ENCODE data around the gene ALDH1A3.

Gene ALDH1A3

GRCh38 chr15:100902436-100903167 is 23.0 kb downstream of the ALDH1A3 start:
- DNase-seq, result peak; percentile 59

GRCh38 chr15:100903168-100903554 is 23.5 kb downstream of the ALDH1A3 start:
- DNase-seq, result no peak

GRCh38 chr15:100905850-100906249 is 26.2 kb downstream of the ALDH1A3 start:
- no peak for DNase-seq

- DNase-seq, result no peak
These were observed 28.8 kb downstream of the ALDH1A3 start for GRCh38 chr15:100908466-100908865.

GRCh38 chr15:100909565-100909964 is 29.9 kb downstream of the ALDH1A3 start:
- no peak for DNase-seq

- DNase-seq, result no peak
These were observed 30.6 kb downstream of the ALDH1A3 start for GRCh38 chr15:100909989-100910955.

- no peak for DNase-seq
These were observed 31.5 kb downstream of the ALDH1A3 start for GRCh38 chr15:100911086-100911485.

- no peak for DNase-seq
These were observed 34.3 kb downstream of the ALDH1A3 start for GRCh38 chr15:100913961-100914360.

GRCh38 chr15:100914876-100915275 is 35.2 kb downstream of the ALDH1A3 start:
- DNase-seq, result no peak

GRCh38 chr15:100918034-100918689 is 38.5 kb downstream of the ALDH1A3 start:
- peak; percentile 73 for DNase-seq

- DNase-seq, result peak; percentile 38
These were observed 39.3 kb downstream of the ALDH1A3 start, which contains the start of gene LRRK1 for GRCh38 chr15:100918690-100919480. Gene LRRK1 (plus strand): TSS chr15:100919357. CDS start chr15:100924633, 5,276 bp downstream.

GRCh38 chr15:100919481-100920405 is 40.1 kb downstream of the ALDH1A3 start:
- no peak for DNase-seq

- peak; percentile 12 for DNase-seq
These were observed 41.0 kb downstream of the ALDH1A3 start for GRCh38 chr15:100920516-100921135.

GRCh38 chr15:100922192-100923040 is 42.8 kb downstream of the ALDH1A3 start:
- DNase-seq, result peak; percentile 87

GRCh38 chr15:100923076-100923475 is 43.4 kb downstream of the ALDH1A3 start:
- no peak for DNase-seq

GRCh38 chr15:100923902-100924301 is 44.3 kb downstream of the ALDH1A3 start:
- DNase-seq, result no peak

- no peak for DNase-seq
These were observed 44.8 kb downstream of the ALDH1A3 start for GRCh38 chr15:100924436-100924835.

- no peak for DNase-seq
These were observed 45.8 kb downstream of the ALDH1A3 start for GRCh38 chr15:100925480-100925879.

GRCh38 chr15:100926258-100926657 is 46.6 kb downstream of the ALDH1A3 start:
- DNase-seq, result no peak

Measured in MV-4-11 (cell line).